HEK293 (cell line): ENCODE measurements around the gene BACH2.

Experiments
- CTCF ChIA-PET: fragments of 350-600 bp; formaldehyde crosslinking; extraction: SDS; loops from one replicate; lab custom pipeline; 2021; ENCODE audit warnings: antibody characterized with exemption; lab: Yijun Ruan, JAX
- POLR2A ChIA-PET: fragments of 300-600 bp; formaldehyde crosslinking; extraction: SDS; loops from one replicate; lab custom pipeline; 2020; ENCODE audit warnings: antibody characterized with exemption, inconsistent platforms; lab: Yijun Ruan, JAX
- H3K27ac ChIP-seq: fragments of 200-500 bp; sonication (Bioruptor generic); 2 replicates; pipeline ENCODE4 v1.5.1; 2014; ENCODE audit warnings: low read depth, low read length, control low read depth, inconsistent platforms; ENCODE audit errors: extremely low read depth
- H3K36me3 ChIP-seq, 2 experiments: fragments of 200-500 bp in 1 of 2; sonication (Bioruptor generic) in 1 of 2; 1 replicate in 1 of 2; 2 replicates in 1 of 2; pipeline ENCODE4 v1.5.1; 2014 to 2017; ENCODE audit warnings: inconsistent platforms in 2 of 2, low read length in 2 of 2; ENCODE audit not compliant: control insufficient read depth in 2 of 2, insufficient read depth in 1 of 2
- H3K4me1 ChIP-seq: fragments of 200-500 bp; sonication (Bioruptor generic); 2 replicates; pipeline ENCODE4 v1.5.1; 2014; ENCODE audit warnings: mild to moderate bottlenecking, low read length, inconsistent platforms; ENCODE audit not compliant: control insufficient read depth, insufficient read depth
- H3K4me3 ChIP-seq: 2 replicates; pipeline ENCODE4 v1.5.1; 2011; ENCODE audit warnings: low read depth, mild to moderate bottlenecking, control low read depth, low read length, moderate library complexity
- H3K9me3 ChIP-seq: fragments of 200-500 bp; sonication (Bioruptor generic); 2 replicates; pipeline ENCODE4 v1.5.1; 2014; ENCODE audit warnings: low read depth, low read length, inconsistent platforms; ENCODE audit not compliant: control insufficient read depth, insufficient read depth
- GLIS1 ChIP-seq: fragments of 450-650 bp; formaldehyde crosslinking; IDR thresholded peaks from 2 replicates; pipeline ENCODE4 v1.5.1; 2016; ENCODE audit warnings: missing biosample characterization, missing genetic modification characterization
- HIC1 ChIP-seq: fragments of 450-650 bp; formaldehyde crosslinking; IDR thresholded peaks from 2 replicates; pipeline ENCODE4 v1.5.1; 2016; ENCODE audit warnings: missing biosample characterization, missing genetic modification characterization
- KLF16 ChIP-seq: fragments of 450-650 bp; formaldehyde crosslinking; IDR thresholded peaks from 2 replicates; pipeline ENCODE4 v1.5.1; 2017; ENCODE audit warnings: missing biosample characterization, missing genetic modification characterization
- OSR2 ChIP-seq: fragments of 450-650 bp; formaldehyde crosslinking; IDR thresholded peaks from 2 replicates; pipeline ENCODE4 v1.5.1; 2016; ENCODE audit warnings: missing biosample characterization, missing genetic modification characterization
- PRDM1 ChIP-seq: fragments of 450-650 bp; formaldehyde crosslinking; IDR thresholded peaks from 2 replicates; pipeline ENCODE4; 2016; ENCODE audit warnings: missing biosample characterization, missing genetic modification characterization
- REPIN1 ChIP-seq: fragments of 450-650 bp; formaldehyde crosslinking; IDR thresholded peaks from 2 replicates; pipeline ENCODE4 v1.5.1; 2017; ENCODE audit warnings: missing biosample characterization, missing genetic modification characterization, low read depth
- SCRT1 ChIP-seq: fragments of 450-650 bp; formaldehyde crosslinking; IDR thresholded peaks from 2 replicates; pipeline ENCODE4 v1.5.1; 2016; ENCODE audit warnings: missing biosample characterization, missing genetic modification characterization, borderline replicate concordance
- TCF7L2 ChIP-seq: IDR thresholded peaks from 2 replicates; pipeline ENCODE4 v1.6.1; 2011; ENCODE audit warnings: low read depth, mild to moderate bottlenecking, inconsistent platforms, low read length, moderate library complexity, borderline replicate concordance
- TSHZ1 ChIP-seq: fragments of 450-650 bp; formaldehyde crosslinking; IDR thresholded peaks from 2 replicates; pipeline ENCODE4 v1.5.1; 2016; ENCODE audit warnings: missing biosample characterization, missing genetic modification characterization, borderline replicate concordance
- ZBTB20 ChIP-seq: fragments of 450-650 bp; formaldehyde crosslinking; IDR thresholded peaks from 2 replicates; pipeline ENCODE4 v1.5.1; 2016; ENCODE audit warnings: missing biosample characterization, missing genetic modification characterization
- ZBTB48 ChIP-seq: fragments of 450-650 bp; formaldehyde crosslinking; IDR thresholded peaks from 2 replicates; pipeline ENCODE4 v1.5.1; 2016; ENCODE audit warnings: missing biosample characterization, missing genetic modification characterization
- ZBTB8A ChIP-seq: fragments of 450-650 bp; formaldehyde crosslinking; IDR thresholded peaks from 2 replicates; pipeline ENCODE4 v1.5.1; 2016; ENCODE audit warnings: missing biosample characterization, missing genetic modification characterization
- ZNF112 ChIP-seq: fragments of 450-650 bp; formaldehyde crosslinking; IDR thresholded peaks from 2 replicates; pipeline ENCODE4 v1.5.0; 2017; ENCODE audit warnings: missing biosample characterization, missing genetic modification characterization
- ZNF133 ChIP-seq: fragments of 450-650 bp; formaldehyde crosslinking; IDR thresholded peaks from 2 replicates; pipeline ENCODE4 v1.5.1; 2016; ENCODE audit warnings: missing biosample characterization, missing genetic modification characterization
- ZNF16 ChIP-seq: fragments of 450-650 bp; formaldehyde crosslinking; IDR thresholded peaks from 2 replicates; pipeline ENCODE4 v1.5.1; 2016; ENCODE audit warnings: low read depth, missing biosample characterization, missing genetic modification characterization
- ZNF302 ChIP-seq: fragments of 450-650 bp; formaldehyde crosslinking; IDR thresholded peaks from 2 replicates; pipeline ENCODE4 v1.5.1; 2016; ENCODE audit warnings: missing biosample characterization, missing genetic modification characterization, low read depth
- ZNF341 ChIP-seq: fragments of 450-650 bp; formaldehyde crosslinking; IDR thresholded peaks from 2 replicates; pipeline ENCODE4; 2016; ENCODE audit warnings: low read depth, missing biosample characterization, missing genetic modification characterization
- ZNF37A ChIP-seq: fragments of 450-650 bp; IDR thresholded peaks from 2 replicates; pipeline ENCODE4 v1.5.1; 2018; ENCODE audit warnings: missing biosample characterization, missing genetic modification characterization
- ZNF48 ChIP-seq: fragments of 450-650 bp; formaldehyde crosslinking; IDR thresholded peaks from 2 replicates; pipeline ENCODE4 v1.5.1; 2016; ENCODE audit warnings: missing biosample characterization, missing genetic modification characterization
- ZNF501 ChIP-seq: fragments of 450-650 bp; formaldehyde crosslinking; IDR thresholded peaks from 2 replicates; pipeline ENCODE4 v1.5.1; 2016; ENCODE audit warnings: missing biosample characterization, missing genetic modification characterization
- ZNF514 ChIP-seq: fragments of 450-650 bp; formaldehyde crosslinking; IDR thresholded peaks from 2 replicates; pipeline ENCODE4 v1.5.1; 2016; ENCODE audit warnings: missing biosample characterization, missing genetic modification characterization
- ZNF624 ChIP-seq: fragments of 450-650 bp; formaldehyde crosslinking; IDR thresholded peaks from 2 replicates; pipeline ENCODE4 v1.5.1; 2017; ENCODE audit warnings: missing biosample characterization, missing genetic modification characterization
- ZNF768 ChIP-seq: fragments of 450-650 bp; formaldehyde crosslinking; IDR thresholded peaks from 2 replicates; pipeline ENCODE4 v1.5.1; 2018; ENCODE audit warnings: missing biosample characterization, mild to moderate bottlenecking, missing genetic modification characterization
- ZNF843 ChIP-seq: fragments of 450-650 bp; formaldehyde crosslinking; IDR thresholded peaks from 2 replicates; pipeline ENCODE4 v1.5.1; 2016; ENCODE audit warnings: missing biosample characterization, missing genetic modification characterization
- ZSCAN4 ChIP-seq: fragments of 450-650 bp; formaldehyde crosslinking; IDR thresholded peaks from 2 replicates; pipeline ENCODE4 v1.5.1; 2017; ENCODE audit warnings: missing biosample characterization, missing genetic modification characterization
- ZXDB ChIP-seq: fragments of 450-650 bp; formaldehyde crosslinking; IDR thresholded peaks from 2 replicates; pipeline ENCODE4 v1.5.1; 2016; ENCODE audit warnings: missing biosample characterization, missing genetic modification characterization
- TF ChIP-seq, protein P1 (sequence below): fragments of 450-650 bp; formaldehyde crosslinking; IDR thresholded peaks from 2 replicates; pipeline ENCODE4 v1.5.1; 2016; ENCODE audit warnings: missing biosample characterization, missing genetic modification characterization
- TF ChIP-seq, protein P2 (sequence below): fragments of 450-650 bp; formaldehyde crosslinking; IDR thresholded peaks from 2 replicates; pipeline ENCODE4 v1.5.1; 2016; ENCODE audit warnings: missing biosample characterization, missing genetic modification characterization
- TF ChIP-seq, protein P3 (sequence below): fragments of 450-650 bp; formaldehyde crosslinking; IDR thresholded peaks from 2 replicates; pipeline ENCODE4 v1.5.1; 2017; ENCODE audit warnings: missing biosample characterization, missing genetic modification characterization

BACH2 gene

GRCh38 chr6:90273863-90274262, 22.8 kb downstream of the BACH2 start:
- POLR2A ChIA-PET = no interaction called here
- Histone ChIP-seq H3K4me3 (no peak overlapping the region), H3K9me3 (no peaks in the 10 kb centered on the region), H3K27ac (no peak overlapping the region), H3K4me1 (peaks cover 11% of the 10 kb centered on the region; the same call in 1 of the 2 replicates), H3K36me3 (no peaks in the 10 kb centered on the region)
- CTCF ChIA-PET = interaction anchor here (0.6 to 1.9 kb wide), 9 partner anchors 9 to 333 kb away, joined by 3 to 8 read pairs (median 5); no protein-coding TSS in a partner anchor
- TF ChIP-seq SCRT1 (no peak), ZNF843 (tag by site-specific recombination) (0 out of 2 replicates have a peak, but pooled peaks have one; percentile 14), ZNF501 (tag by site-specific recombination) (no peak), ZBTB48 (tag by site-specific recombination) (no peak), TCF7L2 (no peak), ZBTB8A (no peak), REPIN1 (tag by site-specific recombination) (no peak), ZNF48 (tag by site-specific recombination) (no peak), ZNF37A (no peak), ZBTB20 (tag by site-specific recombination) (no peak), KLF16 (tag by site-specific recombination) (no peak), HIC1 (tag by site-specific recombination) (no peak), ZSCAN4 (tag by site-specific recombination) (no peak), OSR2 (0 out of 2 replicates have a peak, but pooled peaks have one; percentile 20), ZNF302 (no peak), TSHZ1 (tag by site-specific recombination) (no peak), ZNF624 (tag by site-specific recombination) (no peak), ZNF16 (tag by site-specific recombination) (no peak), ZNF341 (no peak), ZXDB (tag by site-specific recombination) (peak; percentile 39; the same call in 1 of the 2 replicates), GLIS1 (tag by site-specific recombination) (no peak), PRDM1 (tag by site-specific recombination) (no peak), ZNF514 (tag by site-specific recombination) (no peak), ZNF133 (no peak), ZNF768 (no peak), ZNF112 (tag by site-specific recombination) (no peak)
- TF ChIP-seq, protein P1, sequence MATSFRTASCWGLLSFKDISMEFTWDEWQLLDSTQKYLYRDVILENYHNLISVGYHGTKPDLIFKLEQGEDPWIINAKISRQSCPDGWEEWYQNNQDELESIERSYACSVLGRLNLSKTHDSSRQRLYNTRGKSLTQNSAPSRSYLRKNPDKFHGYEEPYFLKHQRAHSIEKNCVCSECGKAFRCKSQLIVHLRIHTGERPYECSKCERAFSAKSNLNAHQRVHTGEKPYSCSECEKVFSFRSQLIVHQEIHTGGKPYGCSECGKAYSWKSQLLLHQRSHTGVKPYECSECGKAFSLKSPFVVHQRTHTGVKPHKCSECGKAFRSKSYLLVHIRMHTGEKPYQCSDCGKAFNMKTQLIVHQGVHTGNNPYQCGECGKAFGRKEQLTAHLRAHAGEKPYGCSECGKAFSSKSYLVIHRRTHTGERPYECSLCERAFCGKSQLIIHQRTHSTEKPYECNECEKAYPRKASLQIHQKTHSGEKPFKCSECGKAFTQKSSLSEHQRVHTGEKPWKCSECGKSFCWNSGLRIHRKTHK (tag by site-specific recombination) = no peak
- TF ChIP-seq, protein P2, sequence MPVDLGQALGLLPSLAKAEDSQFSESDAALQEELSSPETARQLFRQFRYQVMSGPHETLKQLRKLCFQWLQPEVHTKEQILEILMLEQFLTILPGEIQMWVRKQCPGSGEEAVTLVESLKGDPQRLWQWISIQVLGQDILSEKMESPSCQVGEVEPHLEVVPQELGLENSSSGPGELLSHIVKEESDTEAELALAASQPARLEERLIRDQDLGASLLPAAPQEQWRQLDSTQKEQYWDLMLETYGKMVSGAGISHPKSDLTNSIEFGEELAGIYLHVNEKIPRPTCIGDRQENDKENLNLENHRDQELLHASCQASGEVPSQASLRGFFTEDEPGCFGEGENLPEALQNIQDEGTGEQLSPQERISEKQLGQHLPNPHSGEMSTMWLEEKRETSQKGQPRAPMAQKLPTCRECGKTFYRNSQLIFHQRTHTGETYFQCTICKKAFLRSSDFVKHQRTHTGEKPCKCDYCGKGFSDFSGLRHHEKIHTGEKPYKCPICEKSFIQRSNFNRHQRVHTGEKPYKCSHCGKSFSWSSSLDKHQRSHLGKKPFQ (tag by site-specific recombination) = peak; percentile 25; the same call in 1 of the 2 replicates
- TF ChIP-seq, protein P3, sequence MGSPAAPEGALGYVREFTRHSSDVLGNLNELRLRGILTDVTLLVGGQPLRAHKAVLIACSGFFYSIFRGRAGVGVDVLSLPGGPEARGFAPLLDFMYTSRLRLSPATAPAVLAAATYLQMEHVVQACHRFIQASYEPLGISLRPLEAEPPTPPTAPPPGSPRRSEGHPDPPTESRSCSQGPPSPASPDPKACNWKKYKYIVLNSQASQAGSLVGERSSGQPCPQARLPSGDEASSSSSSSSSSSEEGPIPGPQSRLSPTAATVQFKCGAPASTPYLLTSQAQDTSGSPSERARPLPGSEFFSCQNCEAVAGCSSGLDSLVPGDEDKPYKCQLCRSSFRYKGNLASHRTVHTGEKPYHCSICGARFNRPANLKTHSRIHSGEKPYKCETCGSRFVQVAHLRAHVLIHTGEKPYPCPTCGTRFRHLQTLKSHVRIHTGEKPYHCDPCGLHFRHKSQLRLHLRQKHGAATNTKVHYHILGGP = no peak
